OCI-LY3 (cell line): Measurements from ENCODE around the gene APPL1.

Experiments used
- H2AFZ ChIP-seq: fragments of 200-600, 300-600 bp; shearing (Covaris generic); 2 replicates; pipeline ENCODE4 v1.6.0; 2014; ENCODE audit warnings: antibody characterized with exemption, low read depth, low read length
- H3K27ac ChIP-seq: fragments of 200-600, 300-600 bp; sonication (generic); 2 replicates; pipeline ENCODE4 v1.5.1; 2014; ENCODE audit warnings: mild to moderate bottlenecking, low read length, moderate library complexity, mixed read lengths
- H3K27me3 ChIP-seq: fragments of 200-600, 300-600 bp; sonication (generic); 2 replicates; pipeline ENCODE4 v1.6.1; 2014; ENCODE audit warnings: low read depth, low read length, mixed read lengths
- H3K36me3 ChIP-seq: fragments of 200-600, 300-600 bp; sonication (generic); replicated peaks from 2 replicates; pipeline ENCODE3; 2014; ENCODE audit warnings: low read depth, low read length, mixed read lengths
- H3K4me1 ChIP-seq: fragments of 300-600, 200-600 bp; sonication (generic); 2 replicates; pipeline ENCODE4 v1.6.1; 2014; ENCODE audit warnings: low read length, mixed read lengths
- H3K4me2 ChIP-seq: fragments of 200-600, 300-600 bp; sonication (generic); 2 replicates; pipeline ENCODE4 v1.6.1; 2014; ENCODE audit warnings: low read length, mixed read lengths
- H3K4me3 ChIP-seq: fragments of 300-600, 200-600 bp; sonication (generic); 2 replicates; pipeline ENCODE4 v1.5.1; 2014; ENCODE audit warnings: antibody characterized with exemption, mild to moderate bottlenecking, low read length, moderate library complexity
- H3K79me2 ChIP-seq: fragments of 300-600, 200-600 bp; shearing (Covaris generic); 2 replicates; pipeline ENCODE4 v1.6.1; 2014; ENCODE audit warnings: mild to moderate bottlenecking, low read length, mixed read lengths
- H3K9ac ChIP-seq: fragments of 300-600, 200-600 bp; shearing (Covaris generic); 2 replicates; pipeline ENCODE4 v1.6.0; 2014; ENCODE audit warnings: mild to moderate bottlenecking, low read length, moderate library complexity
- H3K9me3 ChIP-seq: fragments of 200-600, 300-600 bp; shearing (Covaris generic); 2 replicates; pipeline ENCODE4 v1.6.1; 2014; ENCODE audit warnings: low read length, mixed read lengths; ENCODE audit not compliant: insufficient read depth
- H4K20me1 ChIP-seq: fragments of 200-600, 300-600 bp; sonication (generic); 2 replicates; pipeline ENCODE4 v1.6.1; 2016; ENCODE audit warnings: low read length, mixed read lengths; ENCODE audit not compliant: insufficient read depth
- CTCF ChIP-seq: fragments of 200-600, 300-600 bp; sonication (generic); IDR thresholded peaks from 2 replicates; pipeline ENCODE4 v1.5.1; 2014; ENCODE audit warnings: antibody characterized with exemption, low read length, low read depth
- EZH2phosphoT487 ChIP-seq: fragments of 200-600 bp; shearing (Covaris generic); IDR thresholded peaks from 2 replicates; pipeline ENCODE4 v1.6.1; 2018; ENCODE audit warnings: antibody characterized with exemption, mixed run types, low read depth

The APPL1 gene

GRCh38 chr3:57227204-57227929 lies at the start of gene APPL1:
TSS of gene APPL1 (plus strand) at chr3:57227729. CDS start at chr3:57227884, 155 bp downstream.
- Histone ChIP-seq H3K27ac (peak within 1 kb of the TSS; percentile 4; the same call in 1 of the 2 replicates), H3K4me2 (peak within 1 kb of the TSS; percentile 89), H3K27me3 (no peaks in the 10 kb centered on the region), H3K9me3 (no peaks in the 10 kb centered on the region), H2AFZ (peak within 1 kb of the TSS; percentile 92), H3K9ac (peak within 1 kb of the TSS; percentile 78), H3K4me3 (peak within 1 kb of the TSS; percentile 79), H3K79me2 (peaks cover 41% of the 10 kb centered on the region), H4K20me1 (peaks cover 9% of the 10 kb centered on the region), H3K4me1 (peaks cover 15% of the 10 kb centered on the region), H3K36me3 (no peaks in the 10 kb centered on the region)
- TF ChIP-seq CTCF = no peak

GRCh38 chr3:57179580-57180410 lies 47.7 kb upstream of the APPL1 start:
- H3K79me2 ChIP-seq = no peaks in the 10 kb centered on the region
- no peak for TF ChIP-seq EZH2phosphoT487
- TF ChIP-seq CTCF = peak; percentile 79
- H4K20me1 ChIP-seq = no peaks in the 10 kb centered on the region
- no peak overlapping the region for H3K4me3 ChIP-seq
- H2AFZ ChIP-seq = peak overlapping the region; percentile 17; the same call in 1 of the 2 replicates
- H3K9me3 ChIP-seq = no peaks in the 10 kb centered on the region
- H3K4me1 ChIP-seq = no peaks in the 10 kb centered on the region
- peaks cover 19% of the 10 kb centered on the region for H3K27me3 ChIP-seq
- peak overlapping the region; percentile 15 for H3K4me2 ChIP-seq
- no peak overlapping the region for H3K27ac ChIP-seq
- no peaks in the 10 kb centered on the region for H3K36me3 ChIP-seq
- H3K9ac ChIP-seq = no peak overlapping the region

- H3K4me1 ChIP-seq = peaks cover 10% of the 10 kb centered on the region
- no peak overlapping the region for H3K27ac ChIP-seq
- H2AFZ ChIP-seq = no peak overlapping the region
- H3K4me2 ChIP-seq = no peak overlapping the region
- no peaks in the 10 kb centered on the region for H3K9me3 ChIP-seq
- no peak overlapping the region for H3K9ac ChIP-seq
- no peaks in the 10 kb centered on the region for H3K27me3 ChIP-seq
- TF ChIP-seq CTCF = no peak
- TF ChIP-seq EZH2phosphoT487 = no peak
- no peaks in the 10 kb centered on the region for H3K79me2 ChIP-seq
- H3K36me3 ChIP-seq = no peaks in the 10 kb centered on the region
- H3K4me3 ChIP-seq = no peak overlapping the region
- no peaks in the 10 kb centered on the region for H4K20me1 ChIP-seq
Measured at GRCh38 chr3:57184526-57184925, 43.0 kb upstream of the APPL1 start.

- Histone ChIP-seq H3K4me3 (no peak overlapping the region), H3K4me2 (peak overlapping the region; percentile 32), H3K27me3 (0 out of 2 replicates have a peak, but pooled peaks cover 3% of the 10 kb centered on the region), H3K36me3 (no peaks in the 10 kb centered on the region), H3K27ac (no peak overlapping the region), H3K9me3 (no peaks in the 10 kb centered on the region), H3K4me1 (peaks cover 25% of the 10 kb centered on the region), H4K20me1 (no peaks in the 10 kb centered on the region), H3K9ac (no peak overlapping the region), H3K79me2 (no peaks in the 10 kb centered on the region), H2AFZ (no peak overlapping the region)
- TF ChIP-seq EZH2phosphoT487 = no peak
- TF ChIP-seq CTCF = no peak
Measured at GRCh38 chr3:57192028-57192427, 35.5 kb upstream of the APPL1 start.
